ENCODE data around the gene IRF2BP2.

GRCh38 chr1:234593109-234593508, 16.9 kb downstream of the IRF2BP2 start:
- no peak for TF ChIP-seq CTCF (IDR thresholded peaks at IDR 0.05; ENCODE audit: low read length)
- TF ChIP-seq EZH2 (optimal IDR thresholded peaks at IDR 0.05; ENCODE audit: low read depth, low read length) = no peak
- no peak for TF ChIP-seq EZH2phosphoT487 (IDR thresholded peaks at IDR 0.05; ENCODE audit: low read length)
